Left lung (tissue), 10 donors: ENCODE results near the gene ARHGEF17. TPM values are rescaled to one million over a fixed set of nuclear protein-coding genes. Genes with fewer than 3 reads are reported as not detected.
A peak's percentile ranks its signal among the peaks of the same experiment; 100 is the strongest.

Source experiments
- ATAC-seq: fragments of 200-7000 bp; cut with Tn5 transposase; one replicate; pipeline ENCODE4 v1.9.1; 2020; ENCODE audit warnings: moderate library complexity
- DNase-seq, 4 donors: peaks; one replicate each; pipeline ENCODE4 v3.0.0-alpha.2; 2013 to 2020
- H3K27ac ChIP-seq, 2 donors: fragments of 200-600 bp; sonication (generic) in 1 of 2; one replicate each; pipeline versions ENCODE4 v1.5.0 to v1.8.0; 2020 to 2021
- H3K27me3 ChIP-seq, 2 donors: fragments of 200-600 bp; sonication (generic) in 1 of 2; one replicate each; pipeline versions ENCODE4 v1.5.0 to v1.8.0; 2020 to 2021
- H3K36me3 ChIP-seq, 2 donors: fragments of 200-600 bp; sonication (generic) in 1 of 2; one replicate each; pipeline versions ENCODE4 v1.5.0 to v1.8.0; 2020 to 2021
- H3K4me1 ChIP-seq, 2 donors: fragments of 200-600 bp; one replicate each; pipeline ENCODE4 v1.8.0; 2021
- H3K4me3 ChIP-seq, 2 donors: fragments of 200-600 bp; sonication (generic) in 1 of 2; one replicate each; pipeline versions ENCODE4 v1.5.0 to v1.8.0; 2020 to 2021; ENCODE audit warnings: mild to moderate bottlenecking in 1 of 2
- H3K9me3 ChIP-seq, 2 donors: fragments of 200-600 bp; sonication (generic) in 1 of 2; one replicate each; pipeline versions ENCODE4 v1.5.0 to v1.8.0; 2020 to 2021
- intact Hi-C, 2 donors: fragments of 100-400 bp; cut with DNase I; formaldehyde crosslinking; loops; one replicate each; pipeline versions ENCODE4 v1.11.2 to v1.14.2; 2022
- polyA plus RNA-seq, 6 donors: library from polyadenylated mRNA; unstranded; fragments of 120-200 nt; gene quantifications; one replicate each; pipeline ENCODE4 v1.2.1, GENCODE V29; 2013; ENCODE audit not compliant: insufficient read length in 6 of 6
- total RNA-seq, 2 donors: library from RNA; stranded (reverse); fragmentation: NEBNext Ultra II Directional; extraction: Animal tissue kit (Norgen Biotek cat#: 25700); gene quantifications; one replicate each; pipeline ENCODE4 v1.2.1, GENCODE V29; 2021
- TF ChIP-seq, protein P1 (sequence below), 2 donors: fragments of 200-600 bp; sonication (generic) in 1 of 2; IDR thresholded peaks; one replicate each; pipeline versions ENCODE4 v1.5.0 to v1.8.0; 2021; ENCODE audit warnings: antibody characterized with exemption in 2 of 2
- donor health status: DM: no; HTN: yes; CAD: no.
- donor health status: DM: no; HTN: no; CAD: no.

Gene ARHGEF17
- total and polyA plus RNA-seq, 8 donors, result 56.3 to 95.8 (median 82.8) TPM

DNA sequence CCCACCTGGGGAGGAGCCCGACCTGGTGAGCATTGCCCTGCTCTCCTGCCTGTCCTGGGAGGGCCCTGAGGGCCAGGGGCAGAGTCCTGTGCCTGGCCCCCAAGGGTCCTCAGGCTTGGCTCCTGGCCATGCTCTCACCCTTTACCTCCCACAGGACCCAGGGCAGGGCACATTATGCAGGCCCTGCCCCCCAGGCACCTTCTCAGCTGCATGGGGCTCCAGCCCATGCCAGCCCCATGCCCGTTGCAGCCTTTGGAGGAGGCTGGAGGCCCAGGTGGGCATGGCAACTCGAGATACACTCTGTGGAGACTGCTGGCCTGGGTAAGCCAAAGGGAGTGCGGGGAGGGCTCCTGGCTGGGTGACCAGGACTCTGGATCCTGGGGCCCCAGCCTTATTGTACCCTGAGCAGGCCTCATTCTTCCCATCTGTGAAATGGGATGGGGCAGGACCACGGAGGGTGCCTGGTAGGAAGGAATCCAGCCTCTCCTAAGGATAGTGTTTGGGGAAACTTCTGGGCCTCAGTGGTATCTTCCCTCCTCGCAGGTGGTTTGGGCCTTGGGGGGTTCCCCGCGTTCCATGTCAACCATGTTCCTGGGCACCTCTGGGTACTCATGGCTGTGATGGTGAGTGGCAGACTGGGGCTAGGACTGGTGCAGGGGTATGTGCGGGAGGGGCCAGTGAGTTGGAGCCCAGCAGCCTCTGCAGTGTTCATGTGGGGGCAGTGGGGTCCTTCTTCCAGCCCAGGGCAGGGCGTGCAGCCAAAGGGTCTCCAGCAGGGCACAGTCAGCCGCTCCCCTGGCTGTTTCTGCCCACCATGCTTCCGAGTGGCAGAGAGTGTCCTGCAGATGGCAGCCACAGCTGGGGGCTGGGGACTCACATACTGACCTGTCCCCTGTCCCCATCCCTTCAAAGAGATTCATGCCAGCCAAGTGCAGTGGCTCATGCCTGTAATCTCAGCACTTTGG, 82.8 kb downstream of the ARHGEF17 start:
- no peak overlapping the region for H3K4me3 ChIP-seq
- peak overlapping the region in 1 of 2 donors; percentile 13 for H3K27ac ChIP-seq
- no peaks in the 10 kb centered on the region for H3K9me3 ChIP-seq
- no peaks in the 10 kb centered on the region for H3K27me3 ChIP-seq
- ATAC-seq (no peak), DNase-seq (no peak)
- H3K36me3 ChIP-seq, result peaks cover 0 to 63% of the 10 kb centered on the region in 2 donors
- intact Hi-C loops, result loop anchor here in 1 of 2 donors (5.0 to 10.0 kb wide), 2 partner anchors 39 to 264 kb away; no protein-coding TSS in a partner anchor
- peaks cover 18 to 59% of the 10 kb centered on the region in 2 donors for H3K4me1 ChIP-seq
- TF ChIP-seq, protein P1, sequence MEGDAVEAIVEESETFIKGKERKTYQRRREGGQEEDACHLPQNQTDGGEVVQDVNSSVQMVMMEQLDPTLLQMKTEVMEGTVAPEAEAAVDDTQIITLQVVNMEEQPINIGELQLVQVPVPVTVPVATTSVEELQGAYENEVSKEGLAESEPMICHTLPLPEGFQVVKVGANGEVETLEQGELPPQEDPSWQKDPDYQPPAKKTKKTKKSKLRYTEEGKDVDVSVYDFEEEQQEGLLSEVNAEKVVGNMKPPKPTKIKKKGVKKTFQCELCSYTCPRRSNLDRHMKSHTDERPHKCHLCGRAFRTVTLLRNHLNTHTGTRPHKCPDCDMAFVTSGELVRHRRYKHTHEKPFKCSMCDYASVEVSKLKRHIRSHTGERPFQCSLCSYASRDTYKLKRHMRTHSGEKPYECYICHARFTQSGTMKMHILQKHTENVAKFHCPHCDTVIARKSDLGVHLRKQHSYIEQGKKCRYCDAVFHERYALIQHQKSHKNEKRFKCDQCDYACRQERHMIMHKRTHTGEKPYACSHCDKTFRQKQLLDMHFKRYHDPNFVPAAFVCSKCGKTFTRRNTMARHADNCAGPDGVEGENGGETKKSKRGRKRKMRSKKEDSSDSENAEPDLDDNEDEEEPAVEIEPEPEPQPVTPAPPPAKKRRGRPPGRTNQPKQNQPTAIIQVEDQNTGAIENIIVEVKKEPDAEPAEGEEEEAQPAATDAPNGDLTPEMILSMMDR (IDR thresholded peaks at IDR 0.05), result no peak

DNA sequence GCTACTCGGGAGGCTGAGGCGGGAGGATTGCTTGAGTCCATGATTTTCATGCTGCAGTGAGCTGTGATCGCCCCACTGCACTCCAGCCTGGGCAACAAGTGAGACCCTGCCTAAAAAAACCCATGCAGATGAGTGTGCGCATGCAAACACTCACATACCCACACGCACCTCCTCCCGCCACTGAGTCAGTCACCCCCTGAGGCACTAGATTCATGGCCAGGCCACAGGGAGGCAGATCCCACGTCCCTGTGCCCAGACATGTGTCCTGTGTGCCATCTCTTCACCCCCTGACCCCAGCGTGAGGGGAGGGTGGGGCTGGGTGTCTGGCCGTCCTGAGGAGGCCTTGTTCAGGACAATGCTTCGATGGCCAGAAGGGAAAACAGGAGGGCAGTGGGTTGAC, 83.6 kb downstream of the ARHGEF17 start:
- peaks cover 0 to 71% of the 10 kb centered on the region in 2 donors for H3K36me3 ChIP-seq
- H3K9me3 ChIP-seq, result no peaks in the 10 kb centered on the region
- no peak overlapping the region for H3K27ac ChIP-seq
- intact Hi-C loops, result loop anchor here in 1 of 2 donors (5.0 to 10.0 kb wide), 2 partner anchors 39 to 263 kb away; no protein-coding TSS in a partner anchor
- no peaks in the 10 kb centered on the region for H3K27me3 ChIP-seq
- TF ChIP-seq, protein P1 (IDR thresholded peaks at IDR 0.05), result no peak
- ATAC-seq (no peak), DNase-seq (no peak)
- H3K4me1 ChIP-seq, result peaks cover 11 to 51% of the 10 kb centered on the region in 2 donors
- H3K4me3 ChIP-seq, result no peak overlapping the region

DNA sequence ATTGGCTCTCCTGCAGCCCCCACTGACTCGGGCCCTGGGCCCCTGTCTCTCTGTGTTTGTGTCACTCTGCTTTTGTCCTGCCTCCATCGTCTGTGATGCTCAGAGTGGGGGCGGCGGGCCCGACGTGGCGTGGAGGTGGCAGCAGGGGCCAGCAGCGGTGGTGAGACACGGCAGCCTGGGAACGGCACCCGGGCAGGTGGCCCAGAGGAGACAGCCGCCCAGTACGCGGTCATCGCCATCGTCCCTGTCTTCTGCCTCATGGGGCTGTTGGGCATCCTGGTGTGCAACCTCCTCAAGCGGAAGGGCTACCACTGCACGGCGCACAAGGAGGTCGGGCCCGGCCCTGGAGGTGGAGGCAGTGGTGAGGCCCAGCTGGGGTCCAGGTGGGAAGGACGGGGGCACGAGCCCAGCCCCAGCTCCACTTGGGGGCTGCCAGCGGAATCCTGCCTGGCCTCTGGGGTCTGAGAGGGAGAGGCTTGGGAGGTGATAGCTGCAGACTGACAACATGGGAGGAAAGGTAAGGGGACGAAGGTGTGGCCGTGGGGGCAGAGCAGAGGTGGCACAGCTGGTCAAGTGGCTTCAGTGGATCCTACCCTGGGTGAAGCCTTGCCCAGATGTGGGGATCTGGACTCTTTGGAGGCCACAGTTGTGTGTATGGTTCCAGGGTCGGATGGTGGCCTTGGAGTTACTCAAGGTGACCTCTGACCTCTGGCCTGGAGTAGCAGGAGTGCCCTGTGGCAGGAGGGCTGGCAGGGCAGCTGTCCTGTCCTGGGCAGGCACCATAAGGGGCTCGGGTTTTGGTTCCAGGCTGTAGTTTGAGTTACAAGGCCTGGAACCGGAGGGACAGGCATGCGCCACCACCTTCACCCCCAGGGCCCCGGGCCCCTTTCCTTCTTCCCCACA, 84.3 kb downstream of the ARHGEF17 start:
- Histone ChIP-seq H3K9me3 (no peaks in the 10 kb centered on the region), H3K4me3 (no peak overlapping the region), H3K27me3 (no peaks in the 10 kb centered on the region), H3K36me3 (peaks cover 0 to 78% of the 10 kb centered on the region in 2 donors), H3K4me1 (peaks cover 9 to 48% of the 10 kb centered on the region in 2 donors), H3K27ac (peak overlapping the region in 1 of 2 donors; percentile 43)
- TF ChIP-seq, protein P1 (IDR thresholded peaks at IDR 0.05), result no peak
- intact Hi-C loops, result loop anchor here in 1 of 2 donors (5.0 to 10.0 kb wide), 2 partner anchors 40 to 262 kb away; no protein-coding TSS in a partner anchor
- ATAC-seq, result no peak
- DNase-seq, result no peak

DNA sequence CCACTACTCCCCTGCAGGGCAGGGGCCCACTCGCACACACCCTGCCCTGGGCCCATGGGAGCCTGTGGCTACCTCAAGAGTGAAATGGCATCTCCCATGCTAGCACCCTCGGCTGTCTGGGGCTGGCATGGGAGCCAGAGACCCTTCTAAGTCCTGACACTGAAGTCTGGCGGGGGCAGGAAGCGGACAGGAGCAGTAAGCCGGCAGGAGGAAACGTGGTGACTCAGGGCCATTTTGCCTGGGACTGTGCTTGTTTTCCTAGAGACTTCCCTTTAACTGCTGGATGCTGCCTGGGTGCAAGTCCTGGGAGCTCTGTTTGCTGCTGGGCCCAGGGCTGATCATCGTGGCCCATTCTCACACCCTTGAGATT, 84.9 kb downstream of the ARHGEF17 start:
- intact Hi-C loops, result loop anchor here in 1 of 2 donors (5.0 to 10.0 kb wide), 2 partner anchors 41 to 262 kb away; no protein-coding TSS in a partner anchor
- H3K27ac ChIP-seq, result peak overlapping the region in 1 of 2 donors; percentile 43

More for the DNA sequence above, 84.9 kb downstream of the ARHGEF17 start:
- H3K4me1 ChIP-seq, result peaks cover 2 to 41% of the 10 kb centered on the region in 2 donors
- H3K27me3 ChIP-seq, result no peaks in the 10 kb centered on the region
- H3K9me3 ChIP-seq, result no peaks in the 10 kb centered on the region
- peaks cover 0 to 85% of the 10 kb centered on the region in 2 donors for H3K36me3 ChIP-seq
- no peak overlapping the region for H3K4me3 ChIP-seq
- ATAC-seq, result no peak
- DNase-seq, result peak in 1 of 4 donors; percentile 68
- TF ChIP-seq, protein P1 (IDR thresholded peaks at IDR 0.05), result no peak
